ENCODE results near the gene TP73.

The TP73 gene

DNA sequence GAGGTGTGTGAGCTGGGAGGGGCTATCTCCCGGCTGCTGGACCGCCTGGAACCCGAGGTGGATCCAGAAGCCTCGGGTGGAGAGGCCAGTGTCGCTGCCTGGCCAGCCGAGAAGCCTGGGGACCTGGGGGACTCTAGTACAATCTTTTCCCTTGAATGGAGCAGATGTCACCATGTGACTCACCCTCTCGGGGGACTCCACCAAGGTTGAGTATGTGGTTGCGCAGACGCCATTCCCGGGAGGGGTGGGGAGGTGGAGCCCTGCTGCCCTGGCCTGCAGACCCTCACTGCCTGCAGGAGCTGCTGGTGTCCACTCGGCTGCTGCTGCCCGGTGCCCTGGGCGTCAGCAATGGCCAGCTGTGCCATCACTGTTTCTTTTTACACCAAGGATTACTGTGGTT is 40.3 kb downstream of the TP73 start:
- DNase-seq (ENCODE audit: low spot score), result no peak
- TF ChIP-seq CTCF (conservative IDR thresholded peaks at IDR 0.05; ENCODE audit: low read depth), result no peak
- POLR2A ChIA-PET (ENCODE audit: low non-redundant PET), result no interaction called here
- H3K27ac ChIP-seq, result peak overlapping the region; percentile 46
- CTCF ChIA-PET, result interaction anchor here (1.2 kb wide), 1 partner anchor 32 kb away, joined by 4 read pairs; no protein-coding TSS in a partner anchor

GRCh38 chr1:3693321-3693720 is 41.0 kb downstream of the TP73 start:
- ChIA-PET CTCF (interaction anchor here (1.2 kb wide), 1 partner anchor 31 kb away, joined by 4 read pairs; no protein-coding TSS in a partner anchor), POLR2A (ENCODE audit: low non-redundant PET) (no interaction called here)
- DNase-seq (ENCODE audit: low spot score), result no peak
- no peak for TF ChIP-seq CTCF (conservative IDR thresholded peaks at IDR 0.05; ENCODE audit: low read depth)
- peak overlapping the region; percentile 46 for H3K27ac ChIP-seq

- POLR2A ChIA-PET (ENCODE audit: low non-redundant PET), result no interaction called here
- CTCF ChIA-PET, result interaction anchor here (0.6 to 2.3 kb wide), 16 partner anchors 10 to 1029 kb away, joined by 3 to 30 read pairs (median 4); no protein-coding TSS in a partner anchor
- peak overlapping the region; percentile 100 for H3K27ac ChIP-seq
- peak; percentile 91 for TF ChIP-seq CTCF (conservative IDR thresholded peaks at IDR 0.05; ENCODE audit: low read depth)
- DNase-seq (ENCODE audit: low spot score), result peak; percentile 65
These were observed 43.3 kb downstream of the TP73 start for GRCh38 chr1:3695326-3696217.

DNA sequence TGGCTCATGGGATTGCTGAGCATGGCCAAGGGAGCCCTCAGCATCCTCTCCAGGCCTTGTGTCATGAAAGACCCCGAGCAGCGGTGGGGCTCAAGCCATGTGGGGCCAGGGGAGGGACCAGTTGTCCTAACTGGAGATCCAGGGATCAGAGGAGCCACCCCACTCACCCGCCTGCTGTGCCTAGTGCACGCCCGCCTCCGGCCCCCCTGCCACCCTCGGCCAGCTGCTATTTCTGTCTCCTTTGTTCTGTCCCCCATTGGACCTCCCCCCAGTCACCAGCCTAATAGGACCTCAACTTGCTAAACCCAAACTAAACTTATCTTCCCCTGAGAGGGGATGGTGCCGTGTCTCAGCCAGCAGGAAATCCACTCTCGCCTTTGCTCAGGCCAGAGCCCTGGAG is 44.4 kb downstream of the TP73 start:
- POLR2A ChIA-PET (ENCODE audit: low non-redundant PET), result no interaction called here
- peak overlapping the region; percentile 100 for H3K27ac ChIP-seq
- DNase-seq (ENCODE audit: low spot score), result no peak
- CTCF ChIA-PET, result interaction anchor here (1.0 to 2.3 kb wide), 2 partner anchors 19 to 28 kb away, joined by 3 to 30 read pairs; no protein-coding TSS in a partner anchor
- no peak for TF ChIP-seq CTCF (conservative IDR thresholded peaks at IDR 0.05; ENCODE audit: low read depth)

GRCh38 chr1:3697104-3697503 is 44.8 kb downstream of the TP73 start:
- DNase-seq (ENCODE audit: low spot score), result no peak
- H3K27ac ChIP-seq, result peak overlapping the region; percentile 100
- ChIA-PET CTCF (interaction anchor here (0.9 kb wide), 1 partner anchor 11 kb away, joined by 3 read pairs; no protein-coding TSS in a partner anchor), POLR2A (ENCODE audit: low non-redundant PET) (no interaction called here)
- TF ChIP-seq CTCF (conservative IDR thresholded peaks at IDR 0.05; ENCODE audit: low read depth), result no peak

- H3K27ac ChIP-seq, result peak overlapping the region; percentile 100
- ChIA-PET CTCF (interaction anchor here (0.7 to 0.9 kb wide), 2 partner anchors 12 to 23 kb away, joined by 3 read pairs; no protein-coding TSS in a partner anchor), POLR2A (ENCODE audit: low non-redundant PET) (no interaction called here)
- TF ChIP-seq CTCF (conservative IDR thresholded peaks at IDR 0.05; ENCODE audit: low read depth), result no peak
- no peak for DNase-seq (ENCODE audit: low spot score)
These were observed 45.5 kb downstream of the TP73 start for GRCh38 chr1:3697810-3698209.

Data from RWPE1 (cell line).